Stimulated activated CD4-positive, alpha-beta T cell treated with anti-CD3 and anti-CD28 coated beads, Interleukin-2, amount 100 ng/mL, for 48 hours (primary cell): ENCODE measurements around the gene SGPP1.
A peak's percentile ranks its signal among the peaks of the same experiment; 100 is the strongest.
"Not testable (repeated sequence)": the region's sequence is repeated elsewhere in the genome, so short reads cannot be mapped to it uniquely, and the experiment has no call there.

Experiments
- DNase-seq, 2 donors: peaks; one replicate each; pipeline ENCODE4 v3.0.0-alpha.2; 2020

The SGPP1 gene

DNA sequence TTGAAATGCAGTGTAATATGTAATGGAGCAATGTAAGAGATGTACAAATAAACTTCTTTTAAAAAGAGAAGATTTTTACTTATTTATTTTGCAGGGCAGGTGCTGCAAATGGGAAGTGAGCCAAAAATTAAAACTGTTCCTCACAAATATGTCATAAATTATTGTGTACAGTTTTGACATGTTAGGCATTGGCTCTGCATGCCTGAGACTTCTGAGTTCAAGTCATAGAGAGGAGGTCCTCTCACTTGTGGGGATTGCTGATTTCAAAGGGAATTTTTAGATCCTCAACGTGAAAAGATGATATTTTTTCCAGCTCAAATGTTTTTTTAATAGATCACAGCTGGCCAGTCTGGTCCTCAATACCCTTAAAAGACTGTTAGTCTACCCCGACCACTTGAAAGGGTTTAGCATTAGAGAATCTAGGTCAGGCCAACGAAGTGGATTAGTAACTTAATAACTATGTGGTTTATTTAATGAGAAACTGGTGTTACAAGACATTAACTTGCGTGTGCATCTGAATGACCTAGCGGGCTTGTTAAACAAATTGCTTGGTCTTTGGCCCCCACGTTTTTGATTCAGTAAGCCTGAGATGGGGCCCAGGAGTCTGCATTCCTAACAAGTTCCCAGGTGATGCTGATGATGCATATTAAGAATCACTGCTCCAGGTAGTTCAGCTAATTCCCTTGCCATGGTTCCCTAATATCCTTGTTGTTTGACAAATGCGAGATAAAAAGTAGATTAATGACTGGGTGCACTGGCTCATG, 55.3 kb downstream of the SGPP1 start:
- no peak for DNase-seq

DNA sequence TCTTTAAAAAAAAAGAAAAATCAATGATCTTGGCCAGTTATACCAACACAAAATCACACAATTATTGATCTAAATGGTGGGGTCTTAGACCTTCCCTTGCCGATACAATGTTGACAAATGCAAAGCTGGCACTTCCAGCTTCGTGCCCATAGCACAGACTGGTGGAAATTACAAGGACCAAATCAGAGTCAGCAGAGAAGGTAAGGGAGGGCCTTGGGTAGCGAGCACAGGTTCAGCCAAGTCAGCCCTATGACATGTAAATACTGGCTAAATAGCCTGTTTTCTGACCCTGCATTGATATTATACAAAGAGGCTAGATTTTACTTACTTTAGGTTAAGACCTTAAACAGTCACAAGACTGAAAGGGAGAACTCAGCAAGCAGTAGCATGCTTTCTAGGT, 55.9 kb downstream of the SGPP1 start:
- DNase-seq, result no peak

DNA sequence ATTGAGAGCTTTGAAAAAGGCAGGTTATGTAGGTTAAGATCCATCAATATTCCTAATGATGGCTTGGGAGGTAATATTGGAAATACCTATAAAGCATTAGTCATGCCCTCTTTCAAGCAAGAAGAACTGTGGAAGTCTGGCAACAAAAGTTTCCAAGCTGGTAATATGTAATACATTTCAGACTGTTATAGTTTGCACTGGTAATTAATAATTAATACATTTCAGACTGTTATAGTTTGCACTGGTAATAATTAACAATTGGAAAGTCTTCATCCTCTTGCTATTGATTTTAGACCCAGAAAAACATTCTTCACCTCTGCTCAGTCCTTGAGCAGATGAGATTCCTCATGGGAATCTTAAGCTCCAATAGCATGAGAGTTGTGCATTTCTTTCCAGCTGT, 57.2 kb downstream of the SGPP1 start:
- no peak for DNase-seq

DNA sequence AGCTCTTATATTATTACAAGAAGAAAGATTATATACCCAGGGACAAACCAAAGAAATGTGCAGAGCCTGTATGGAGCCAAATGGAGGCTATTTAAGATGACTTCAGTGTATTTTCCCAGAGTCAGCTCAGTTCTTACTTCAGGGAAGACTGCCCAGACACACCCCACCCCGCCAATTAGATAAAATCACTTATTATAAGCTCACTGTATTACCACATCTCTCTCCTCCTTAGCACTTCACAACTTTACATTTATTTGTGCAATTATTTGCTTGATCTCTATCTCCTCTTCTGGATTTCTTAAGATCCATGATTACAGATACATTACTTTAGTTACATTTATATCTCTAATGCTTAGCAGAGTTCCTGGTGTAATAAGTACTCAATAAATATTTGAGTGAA, 61.5 kb downstream of the SGPP1 start:
- DNase-seq, result no peak

DNA sequence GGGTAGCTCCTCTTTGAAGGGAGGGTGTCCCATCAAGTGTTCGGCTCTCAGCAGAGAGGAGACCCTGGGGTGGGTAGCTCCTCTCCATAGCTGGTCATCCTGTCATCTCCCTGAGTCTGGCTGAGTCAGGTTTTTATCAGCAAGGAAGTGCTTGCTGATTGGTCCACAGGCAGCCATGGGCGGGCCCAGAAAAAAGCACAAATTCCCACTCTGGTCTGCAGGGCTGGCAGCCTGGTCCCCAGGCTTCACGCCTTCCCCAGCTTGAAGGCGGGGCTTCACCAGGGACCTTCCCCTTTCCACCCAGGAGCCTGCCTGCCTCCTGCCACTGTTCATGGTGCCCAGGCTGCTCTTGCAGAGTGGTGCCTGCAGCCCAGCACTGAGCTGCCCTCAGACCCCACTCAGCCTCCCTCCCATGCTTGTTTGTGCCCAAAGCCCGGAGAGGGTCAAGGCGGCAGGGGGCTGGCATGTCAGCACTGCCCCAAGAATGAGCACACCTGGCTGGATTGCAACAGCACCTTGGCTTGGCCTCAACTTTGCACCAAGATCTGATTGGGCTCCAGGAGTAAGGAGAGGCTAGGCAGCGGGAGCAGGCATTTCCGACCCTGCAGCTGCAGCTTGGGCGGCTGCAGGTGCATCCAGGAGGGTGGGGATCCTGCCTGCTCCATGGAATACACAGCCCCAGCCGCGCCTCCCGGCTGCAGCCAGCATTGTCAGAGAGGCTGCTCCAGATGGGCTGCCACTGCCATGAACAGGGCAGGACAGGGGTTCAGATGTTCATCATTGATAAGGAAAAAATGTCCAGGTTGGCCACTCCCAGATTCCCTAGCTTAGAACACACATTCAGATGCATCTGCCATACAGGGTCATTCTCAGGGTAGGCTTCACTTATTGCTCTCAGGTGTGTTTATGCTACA, 64.2 kb downstream of the SGPP1 start:
- no peak for DNase-seq

DNA sequence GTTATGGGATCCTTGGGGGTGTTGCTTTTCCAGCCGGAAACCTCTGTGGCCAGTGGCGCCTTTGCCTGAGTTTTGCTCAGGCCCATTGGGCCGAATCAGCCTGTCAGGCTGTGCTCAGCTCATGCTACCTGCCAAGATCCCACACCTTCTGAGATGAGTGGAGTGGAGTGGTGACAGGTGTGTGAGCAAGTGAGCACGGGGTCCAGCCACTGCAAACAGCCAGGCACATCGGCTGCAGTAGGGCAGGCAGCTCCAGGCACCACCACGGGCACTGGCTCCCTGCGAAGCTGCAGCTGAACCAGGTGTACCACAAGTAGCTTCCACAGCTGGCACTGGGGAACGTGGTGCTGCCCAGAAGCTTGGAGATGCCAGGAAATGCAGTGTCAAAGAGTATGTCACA, 65.1 kb downstream of the SGPP1 start:
- no peak for DNase-seq

DNA sequence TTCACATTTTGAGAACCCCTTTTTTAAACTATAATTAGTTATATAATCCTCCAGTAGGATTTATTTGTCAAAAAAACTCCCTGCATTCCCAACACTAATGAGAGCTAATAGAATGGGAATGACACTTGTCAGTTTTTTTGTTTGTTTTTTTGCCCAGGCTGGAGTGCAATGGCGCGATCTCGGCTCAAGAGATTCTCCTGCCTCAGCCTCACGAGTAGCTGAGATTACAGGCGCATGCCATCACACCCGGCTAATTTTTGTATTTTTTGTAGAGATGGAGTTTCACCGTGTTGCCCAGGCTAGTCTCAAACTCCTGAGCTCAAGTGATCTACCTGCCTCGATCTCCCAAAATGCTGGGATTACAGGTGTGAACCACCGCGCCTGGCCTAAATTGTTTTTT, 66.0 kb downstream of the SGPP1 start:
- not testable (repeated sequence) for DNase-seq

DNA sequence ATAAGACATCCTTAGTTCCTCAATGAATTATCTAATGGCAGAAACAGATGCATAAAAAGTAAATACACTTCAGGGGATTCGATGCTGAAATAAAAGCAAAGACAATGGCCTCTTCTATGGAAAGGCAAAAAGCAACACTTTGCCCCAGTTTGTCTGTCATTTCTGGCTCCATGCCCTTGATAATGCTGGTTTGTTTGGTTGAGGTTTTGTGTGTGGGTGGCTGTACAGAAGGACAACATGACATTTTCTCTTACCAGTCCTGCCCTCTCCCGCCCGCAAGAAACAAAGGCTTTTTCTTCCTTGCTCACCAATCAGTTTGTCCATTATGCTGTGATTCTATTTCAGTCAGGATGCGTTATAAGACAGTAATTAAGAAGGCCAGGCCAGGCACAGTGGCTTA, 68.1 kb downstream of the SGPP1 start:
- no peak for DNase-seq

DNA sequence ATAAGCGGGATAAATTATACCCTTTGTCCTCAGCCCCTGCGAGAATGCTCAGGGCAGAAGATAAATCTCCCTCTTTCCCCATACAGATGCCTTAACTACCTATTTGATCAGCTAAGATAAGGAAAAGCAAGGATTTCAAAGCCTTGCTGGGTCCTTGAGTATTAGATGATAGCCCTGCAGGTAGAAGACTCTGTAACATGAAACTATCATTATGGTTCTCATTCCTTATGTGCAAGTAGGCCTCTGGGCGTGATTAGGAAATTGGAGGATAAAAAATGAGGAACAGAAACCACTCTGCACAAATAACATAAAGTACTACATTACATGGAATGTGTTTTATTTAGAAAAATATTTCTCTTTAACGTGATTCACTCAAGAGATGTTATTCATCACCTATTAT, 71.7 kb downstream of the SGPP1 start:
- DNase-seq, result no peak

DNA sequence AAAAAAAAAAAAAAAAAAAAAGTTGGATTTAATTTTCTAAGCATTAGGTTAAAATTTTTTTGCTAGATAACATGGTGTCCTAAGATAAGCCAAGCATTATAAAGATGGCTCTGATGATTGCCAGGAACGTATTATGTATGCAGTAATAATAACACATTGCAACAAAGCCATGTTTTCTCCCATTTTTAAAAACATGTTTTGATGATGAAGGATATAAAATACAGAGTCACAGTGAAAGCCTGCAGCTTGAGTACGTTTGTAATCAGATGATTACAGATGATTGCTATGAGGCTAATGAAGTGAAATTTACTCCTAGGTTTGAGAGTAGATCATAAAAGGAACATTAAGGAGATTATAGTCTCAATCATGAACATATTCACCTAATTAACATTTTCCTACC, 72.9 kb downstream of the SGPP1 start:
- DNase-seq, result no peak

DNA sequence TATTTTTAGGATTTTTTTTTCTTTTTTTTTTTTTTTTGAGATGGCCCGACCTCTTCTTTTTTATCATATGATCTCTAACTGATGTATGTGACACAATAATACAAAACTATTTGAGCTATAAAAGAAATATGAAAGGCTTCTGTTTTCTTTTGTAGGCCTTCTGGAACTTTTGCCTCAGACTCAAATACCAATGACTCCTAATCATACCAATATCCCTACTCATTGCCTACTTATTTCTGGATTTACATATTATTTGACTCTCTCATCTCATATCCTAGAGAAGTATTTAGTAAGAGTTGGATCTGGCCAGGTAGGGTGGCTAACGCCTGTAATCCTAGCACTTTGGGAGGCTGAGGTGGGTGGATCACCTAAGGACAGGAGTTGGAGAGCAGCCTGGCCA, 73.5 kb downstream of the SGPP1 start:
- no peak for DNase-seq

DNA sequence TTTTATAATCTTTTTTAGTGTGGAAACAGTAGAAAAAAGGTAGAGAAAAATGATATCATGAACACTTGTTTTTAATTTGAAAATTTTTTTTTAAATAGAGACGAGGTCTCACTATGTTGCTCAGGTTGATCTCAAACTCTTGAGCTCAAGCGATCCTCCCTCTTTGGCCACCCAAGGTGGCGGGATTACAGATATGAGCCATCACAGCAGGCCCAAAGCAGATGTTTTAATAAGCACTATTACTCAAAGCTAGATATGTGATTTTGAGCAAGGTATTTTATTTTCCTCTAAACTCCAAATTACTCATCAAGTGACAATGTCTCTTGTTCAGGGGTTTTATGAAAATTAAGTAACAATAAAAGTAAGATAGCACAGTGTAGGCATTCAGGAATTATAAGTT, 75.5 kb downstream of the SGPP1 start:
- no peak for DNase-seq

DNA sequence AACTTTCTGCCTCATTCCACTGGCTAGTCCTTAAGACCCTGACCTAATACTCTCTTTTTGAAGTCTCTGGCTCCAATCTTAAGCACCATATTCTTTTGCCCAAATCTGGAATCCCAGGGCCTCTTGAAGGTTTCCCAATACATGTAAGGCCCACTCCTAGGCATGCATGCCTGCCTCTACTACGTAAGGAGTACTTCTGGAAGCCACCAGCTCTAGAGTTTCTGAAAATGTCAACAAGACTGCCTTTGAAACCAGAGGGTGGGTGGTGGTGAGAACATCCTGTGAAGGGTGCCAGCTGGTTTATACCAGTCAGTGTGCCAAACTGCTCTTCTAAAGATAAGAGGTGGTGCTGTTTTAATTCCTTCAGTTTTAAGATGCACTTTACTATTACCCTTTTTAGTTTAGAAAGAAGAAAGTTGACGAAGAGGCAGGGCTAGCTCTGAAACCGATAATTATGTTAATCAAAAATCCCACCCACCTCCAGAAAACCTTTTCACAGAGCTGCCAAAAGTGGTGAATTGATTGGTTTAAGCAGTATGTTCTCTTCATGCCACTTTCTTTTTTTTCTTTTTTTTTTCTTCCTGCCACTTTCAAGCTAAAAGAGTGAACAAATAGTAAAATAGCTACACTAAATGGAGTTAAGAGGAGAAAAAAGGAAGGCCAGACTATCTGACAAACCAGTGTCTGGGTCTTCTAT, 77.5 kb downstream of the SGPP1 start:
- peak; percentile 17 to 19 for DNase-seq

DNA sequence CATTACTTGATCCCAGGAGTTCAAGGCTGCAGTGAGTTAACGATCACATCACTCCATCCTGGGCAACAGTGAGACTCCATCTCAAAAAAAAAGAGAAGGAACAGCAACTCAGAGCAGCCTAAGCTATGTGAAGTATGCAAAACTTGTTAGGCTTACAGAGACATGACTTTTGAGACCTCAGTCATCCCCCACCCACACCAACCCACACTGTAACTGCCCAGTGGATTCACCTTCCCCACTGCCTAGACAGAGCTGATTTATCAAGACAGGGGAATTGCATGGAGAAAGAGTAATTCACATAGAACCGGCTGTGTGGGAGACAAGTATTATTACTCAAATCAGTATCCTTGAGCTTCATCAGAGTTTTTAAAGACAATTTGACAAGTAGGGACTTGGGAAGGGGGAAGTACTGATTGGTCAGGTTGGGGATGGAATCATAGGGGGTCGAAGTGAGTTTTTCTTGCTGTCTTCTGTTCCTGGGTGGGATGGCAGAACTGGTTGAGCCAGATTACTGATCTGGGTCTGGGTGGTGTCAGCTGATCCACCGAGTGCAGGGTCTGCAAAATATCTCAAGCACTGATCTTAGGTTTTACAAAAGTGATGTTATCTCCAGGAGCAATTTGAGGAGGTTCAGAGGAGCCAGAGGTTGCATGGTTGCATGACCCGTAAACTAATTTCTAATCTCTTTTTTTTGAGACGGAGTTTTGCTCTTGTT, 80.0 kb downstream of the SGPP1 start:
- no peak for DNase-seq

DNA sequence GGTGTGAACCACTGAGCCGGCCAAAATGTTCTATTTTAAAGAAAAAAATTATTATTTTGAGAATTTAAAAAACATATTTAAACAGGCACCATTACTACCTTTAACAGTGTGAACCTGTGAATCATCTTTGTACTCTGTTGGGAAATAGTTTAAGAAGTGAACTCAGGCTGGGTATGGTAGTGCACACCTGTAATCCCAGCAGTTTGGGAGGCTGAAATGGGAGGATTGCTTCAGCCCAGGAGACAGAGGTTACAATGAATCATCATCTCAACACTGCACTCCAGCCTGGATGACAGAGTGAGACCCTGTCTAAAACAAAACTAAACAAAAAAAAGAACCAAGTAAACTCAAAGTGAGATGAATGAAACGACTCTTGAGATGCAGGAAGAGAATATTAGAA, 83.1 kb downstream of the SGPP1 start:
- no peak for DNase-seq

DNA sequence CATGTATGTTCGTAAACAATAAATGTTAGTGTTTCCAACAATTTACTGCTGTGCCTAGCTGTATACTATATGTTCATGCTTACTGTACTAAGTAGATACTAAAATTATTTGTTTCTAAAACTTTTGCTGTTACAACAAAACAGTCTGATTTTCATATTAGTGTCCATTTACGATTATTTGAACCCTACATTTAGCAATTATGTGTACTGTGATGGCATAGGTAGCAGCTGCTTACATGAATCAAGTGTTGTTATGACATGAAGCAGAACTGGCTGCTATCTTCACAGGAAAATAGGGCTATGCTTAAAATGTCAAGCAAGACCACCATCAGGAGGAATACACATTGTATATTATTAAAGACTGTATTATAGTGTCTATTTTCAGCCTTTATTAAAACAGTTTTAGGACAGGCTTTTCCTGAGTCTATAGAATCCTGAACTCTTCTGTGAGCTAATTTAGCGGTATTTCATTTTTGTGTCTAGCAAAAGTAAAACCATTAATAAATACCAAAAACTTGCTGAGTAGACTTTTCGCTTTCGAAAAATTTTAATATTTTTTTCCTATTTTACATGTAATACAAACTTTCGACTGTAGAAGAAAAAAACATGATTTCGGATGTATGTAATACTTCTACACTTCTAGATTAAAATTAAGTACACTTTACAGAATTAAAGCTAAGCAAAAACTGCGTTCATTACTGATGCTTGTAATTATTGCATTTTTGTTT, 85.0 kb downstream of the SGPP1 start:
- DNase-seq, result no peak

DNA sequence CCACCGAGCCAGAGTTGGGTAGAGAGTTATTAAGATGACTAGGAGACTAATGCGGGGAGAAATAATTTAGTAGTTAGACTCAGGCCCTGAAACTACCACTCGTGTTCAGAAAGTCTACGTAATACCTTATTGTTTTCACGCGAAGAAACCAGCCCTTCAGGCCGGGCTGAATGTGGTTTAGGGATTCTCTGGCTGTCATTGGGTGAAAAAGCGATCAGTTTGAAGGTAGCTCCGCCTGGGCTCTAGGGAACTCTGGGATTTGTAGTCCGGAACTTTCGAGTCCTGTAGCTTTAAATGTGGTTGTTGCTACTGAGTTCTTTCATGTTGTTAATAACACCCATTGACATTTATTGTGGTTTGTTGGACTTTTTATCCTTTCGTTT, 85.6 kb downstream of the SGPP1 start:
- peak; percentile 53 to 65 for DNase-seq

DNA sequence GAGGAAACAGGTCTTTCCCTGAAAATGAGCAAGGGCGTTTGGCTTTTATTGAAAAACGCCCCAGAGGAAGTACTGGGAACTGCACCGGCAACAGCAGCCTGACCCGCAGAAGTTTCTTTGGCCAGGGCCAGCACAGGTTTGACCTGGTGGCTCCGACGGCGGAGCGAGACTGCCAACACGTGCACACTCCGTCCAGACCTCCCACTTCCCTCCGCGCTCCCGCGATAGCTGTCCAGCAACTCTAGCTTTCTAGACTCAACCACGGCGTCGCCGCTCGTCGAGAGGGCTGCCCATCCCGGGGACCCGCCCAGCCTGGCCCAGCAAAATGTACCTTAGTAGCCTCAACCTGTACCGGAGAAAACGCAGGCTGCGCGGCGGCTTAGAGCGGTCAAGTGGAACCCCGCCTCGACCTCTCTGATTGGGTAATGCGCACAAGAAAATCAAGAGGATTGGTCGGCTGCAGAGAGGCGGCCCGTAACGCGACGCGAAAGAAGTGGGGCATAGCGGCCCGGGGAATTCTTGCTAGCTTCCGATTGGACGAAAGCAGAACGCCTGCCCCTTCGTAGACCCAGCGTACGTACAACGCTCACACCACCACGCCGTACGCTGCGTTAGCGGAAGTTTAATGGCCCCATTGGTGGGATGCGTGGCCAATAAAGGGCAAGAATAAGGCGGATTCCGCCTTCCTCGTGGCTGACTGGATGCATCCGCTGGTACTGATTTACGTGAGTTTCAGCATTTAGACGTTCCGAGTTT, 86.2 kb downstream of the SGPP1 start, which contains the start of gene WDR89:
WDR89 (minus strand) TSS at position 399 of the 756 bp plus-strand sequence. CDS start 41,929 bp downstream, outside the sequence.
- DNase-seq, result peak; percentile 88 to 92

DNA sequence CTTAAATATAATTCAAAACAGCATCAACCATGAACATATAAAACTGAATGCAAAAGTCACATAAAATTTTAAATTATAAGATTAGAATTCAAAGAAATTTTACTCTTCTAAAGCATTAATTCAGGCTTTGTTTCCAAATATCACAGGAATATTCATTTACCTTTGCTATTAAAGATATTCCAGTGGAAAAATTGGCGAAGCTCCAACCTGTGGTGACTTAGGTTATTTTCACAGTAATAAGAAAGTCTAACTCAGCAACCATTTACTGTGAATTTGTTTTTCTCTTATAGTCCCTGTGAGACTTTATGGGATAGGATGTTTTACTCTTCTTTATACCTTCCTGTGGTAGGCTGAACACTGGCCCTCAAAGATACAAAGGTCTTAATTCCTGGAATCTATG, 89.4 kb downstream of the SGPP1 start:
- DNase-seq, result no peak

DNA sequence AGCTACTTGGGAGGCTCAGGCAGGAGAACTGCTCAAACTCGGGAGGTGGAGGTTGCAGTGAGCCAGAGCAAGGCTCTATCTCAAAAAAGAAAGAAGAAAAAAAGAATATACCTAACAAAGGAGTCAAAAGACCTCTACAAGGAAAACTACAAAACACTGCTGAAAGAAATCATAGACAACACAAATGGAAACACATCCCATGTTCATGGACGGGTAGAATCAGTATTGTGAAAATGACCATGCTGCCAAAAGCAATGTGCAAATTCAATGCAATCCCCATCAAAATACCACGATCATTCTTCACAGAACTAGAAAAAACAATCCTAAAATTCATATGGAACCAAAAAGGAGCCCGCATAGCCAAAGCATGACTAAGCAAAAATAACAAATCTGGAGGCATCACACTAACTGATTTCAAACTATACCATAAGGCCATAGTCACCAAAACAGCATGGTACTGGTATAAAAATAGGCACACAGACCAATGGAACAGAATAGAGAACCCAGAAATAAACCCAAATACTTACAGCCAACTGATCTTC, 91.7 kb downstream of the SGPP1 start:
- not testable (repeated sequence) for DNase-seq
